Measurements from ENCODE around the gene RPTOR.
A peak's percentile ranks its signal among the peaks of the same experiment; 100 is the strongest.
"Not testable (repeated sequence)": the region's sequence is repeated elsewhere in the genome, so short reads cannot be mapped to it uniquely, and the experiment has no call there.

The RPTOR gene

GRCh38 chr17:80618304-80618703 is 73.7 kb downstream of the RPTOR start:
- DNase-seq, result no peak

GRCh38 chr17:80619535-80620235 is 75.0 kb downstream of the RPTOR start:
- no peak for DNase-seq

GRCh38 chr17:80621335-80621996 is 76.8 kb downstream of the RPTOR start:
- DNase-seq, result no peak

- DNase-seq, result peak in 1 of 5 experiments; percentile 69
Measured at GRCh38 chr17:80621997-80622357, 77.3 kb downstream of the RPTOR start.

GRCh38 chr17:80624864-80625263 is 80.2 kb downstream of the RPTOR start:
- no peak for DNase-seq

GRCh38 chr17:80625627-80626026 is 81.0 kb downstream of the RPTOR start:
- no peak for DNase-seq

GRCh38 chr17:80628881-80629280 is 84.2 kb downstream of the RPTOR start:
- DNase-seq, result not testable (repeated sequence)

- DNase-seq, result no peak
Measured at GRCh38 chr17:80629298-80630028, 84.8 kb downstream of the RPTOR start.

- no peak for DNase-seq
Measured at GRCh38 chr17:80630560-80631120, 86.0 kb downstream of the RPTOR start.

GRCh38 chr17:80631142-80632045 is 86.8 kb downstream of the RPTOR start:
- DNase-seq, result no peak

GRCh38 chr17:80632046-80632581 is 87.5 kb downstream of the RPTOR start:
- DNase-seq, result no peak

GRCh38 chr17:80633207-80633606 is 88.6 kb downstream of the RPTOR start:
- no peak for DNase-seq

- DNase-seq, result no peak
Measured at GRCh38 chr17:80633994-80634566, 89.4 kb downstream of the RPTOR start.

- DNase-seq, result no peak
Measured at GRCh38 chr17:80636361-80637018, 91.9 kb downstream of the RPTOR start.

- no peak for DNase-seq
Measured at GRCh38 chr17:80637048-80637781, 92.6 kb downstream of the RPTOR start.

- no peak for DNase-seq
Measured at GRCh38 chr17:80639658-80640057, 95.0 kb downstream of the RPTOR start.

- no peak for DNase-seq
Measured at GRCh38 chr17:80640366-80641084, 95.9 kb downstream of the RPTOR start.

GRCh38 chr17:80643326-80644099 is 98.9 kb downstream of the RPTOR start:
- no peak for DNase-seq

- no peak for DNase-seq
Measured at GRCh38 chr17:80644536-80644935, 99.9 kb downstream of the RPTOR start.
